ENCODE measurements around the gene CCNYL1.
"Not testable (repeated sequence)": the region's sequence is repeated elsewhere in the genome, so short reads cannot be mapped to it uniquely, and the experiment has no call there.

Gene CCNYL1

GRCh38 chr2:207750876-207751275, 39.4 kb downstream of the CCNYL1 start:
- no peaks in the 10 kb centered on the region for H3K4me1 ChIP-seq (ENCODE audit: control insufficient read depth, insufficient read depth, low read length)
- 94 to 100% methylated on average over 1 to 2 of the region's 2 CpGs for WGBS, 2 experiments
- H3K27ac ChIP-seq (ENCODE audit: insufficient read depth, low read depth, low read length, poor library complexity, severe bottlenecking) = no peak overlapping the region
- no peak overlapping the region for H3K4me3 ChIP-seq (ENCODE audit: insufficient read depth, low read depth, low read length)
- H3K27me3 ChIP-seq (ENCODE audit: control insufficient read depth, insufficient read depth, low read length, poor library complexity, severe bottlenecking) = no peaks in the 10 kb centered on the region
- peaks cover 5% of the 10 kb centered on the region for H3K36me3 ChIP-seq (ENCODE audit: control insufficient read depth, insufficient read depth, low read length)
- H3K9me3 ChIP-seq (ENCODE audit: control insufficient read depth, low read length) = no peaks in the 10 kb centered on the region

- 67 to 100% methylated on average over 1 to 2 of the region's 2 CpGs for WGBS, 2 experiments
Observed at GRCh38 chr2:207753688-207754087, 42.2 kb downstream of the CCNYL1 start.

GRCh38 chr2:207754498-207755383, 43.3 kb downstream of the CCNYL1 start:
- Histone ChIP-seq H3K27me3 (ENCODE audit: control insufficient read depth, insufficient read depth, low read length, poor library complexity, severe bottlenecking) (no peaks in the 10 kb centered on the region), H3K9me3 (ENCODE audit: control insufficient read depth, low read length) (no peaks in the 10 kb centered on the region), H3K4me3 (ENCODE audit: insufficient read depth, low read depth, low read length) (no peak overlapping the region), H3K27ac (ENCODE audit: insufficient read depth, low read depth, low read length, poor library complexity, severe bottlenecking) (no peak overlapping the region), H3K4me1 (ENCODE audit: control insufficient read depth, insufficient read depth, low read length) (no peaks in the 10 kb centered on the region), H3K36me3 (ENCODE audit: control insufficient read depth, insufficient read depth, low read length) (peaks cover 5% of the 10 kb centered on the region)
- 93 to 96% methylated on average over 6 of the region's 6 CpGs for WGBS, 2 experiments

More at GRCh38 chr2:207753688-207754087, 42.2 kb downstream of the CCNYL1 start:
- H3K36me3 ChIP-seq (ENCODE audit: control insufficient read depth, insufficient read depth, low read length); H3K27me3 ChIP-seq (ENCODE audit: control insufficient read depth, insufficient read depth, low read length, poor library complexity, severe bottlenecking); H3K9me3 ChIP-seq (ENCODE audit: control insufficient read depth, low read length); H3K27ac ChIP-seq (ENCODE audit: insufficient read depth, low read depth, low read length, poor library complexity, severe bottlenecking); H3K4me3 ChIP-seq (ENCODE audit: insufficient read depth, low read depth, low read length); H3K4me1 ChIP-seq (ENCODE audit: control insufficient read depth, insufficient read depth, low read length): not testable (repeated sequence)

- Histone ChIP-seq H3K4me3 (ENCODE audit: insufficient read depth, low read depth, low read length) (no peak overlapping the region), H3K36me3 (ENCODE audit: control insufficient read depth, insufficient read depth, low read length) (no peaks in the 10 kb centered on the region), H3K9me3 (ENCODE audit: control insufficient read depth, low read length) (no peaks in the 10 kb centered on the region), H3K27me3 (ENCODE audit: control insufficient read depth, insufficient read depth, low read length, poor library complexity, severe bottlenecking) (no peaks in the 10 kb centered on the region), H3K27ac (ENCODE audit: insufficient read depth, low read depth, low read length, poor library complexity, severe bottlenecking) (no peak overlapping the region), H3K4me1 (ENCODE audit: control insufficient read depth, insufficient read depth, low read length) (peaks cover 11% of the 10 kb centered on the region)
Observed at GRCh38 chr2:207758025-207758424, 46.6 kb downstream of the CCNYL1 start.

GRCh38 chr2:207759890-207760289, 48.5 kb downstream of the CCNYL1 start:
- Histone ChIP-seq H3K9me3 (ENCODE audit: control insufficient read depth, low read length) (no peaks in the 10 kb centered on the region), H3K4me1 (ENCODE audit: control insufficient read depth, insufficient read depth, low read length) (peaks cover 30% of the 10 kb centered on the region), H3K36me3 (ENCODE audit: control insufficient read depth, insufficient read depth, low read length) (no peaks in the 10 kb centered on the region), H3K27me3 (ENCODE audit: control insufficient read depth, insufficient read depth, low read length, poor library complexity, severe bottlenecking) (no peaks in the 10 kb centered on the region), H3K27ac (ENCODE audit: insufficient read depth, low read depth, low read length, poor library complexity, severe bottlenecking) (no peak overlapping the region), H3K4me3 (ENCODE audit: insufficient read depth, low read depth, low read length) (no peak overlapping the region)
- 85 to 91% methylated on average over 2 of the region's 2 CpGs for WGBS, 2 experiments

GRCh38 chr2:207760453-207760852, 49.0 kb downstream of the CCNYL1 start:
- H3K4me3 ChIP-seq (ENCODE audit: insufficient read depth, low read depth, low read length) = no peak overlapping the region
- peaks cover 35% of the 10 kb centered on the region for H3K4me1 ChIP-seq (ENCODE audit: control insufficient read depth, insufficient read depth, low read length)
- no peak overlapping the region for H3K27ac ChIP-seq (ENCODE audit: insufficient read depth, low read depth, low read length, poor library complexity, severe bottlenecking)
- H3K27me3 ChIP-seq (ENCODE audit: control insufficient read depth, insufficient read depth, low read length, poor library complexity, severe bottlenecking) = no peaks in the 10 kb centered on the region
- H3K36me3 ChIP-seq (ENCODE audit: control insufficient read depth, insufficient read depth, low read length) = no peaks in the 10 kb centered on the region
- no peaks in the 10 kb centered on the region for H3K9me3 ChIP-seq (ENCODE audit: control insufficient read depth, low read length)
- 92 to 98% methylated on average over 2 of the region's 2 CpGs for WGBS, 2 experiments

GRCh38 chr2:207761426-207761825, 50.0 kb downstream of the CCNYL1 start:
- WGBS, 2 experiments = 91 to 93% methylated on average over 3 of the region's 3 CpGs
- not testable (repeated sequence) for H3K27me3 ChIP-seq (ENCODE audit: control insufficient read depth, insufficient read depth, low read length, poor library complexity, severe bottlenecking); H3K36me3 ChIP-seq (ENCODE audit: control insufficient read depth, insufficient read depth, low read length); H3K9me3 ChIP-seq (ENCODE audit: control insufficient read depth, low read length); H3K27ac ChIP-seq (ENCODE audit: insufficient read depth, low read depth, low read length, poor library complexity, severe bottlenecking); H3K4me3 ChIP-seq (ENCODE audit: insufficient read depth, low read depth, low read length)
- peaks cover 42% of the 10 kb centered on the region for H3K4me1 ChIP-seq (ENCODE audit: control insufficient read depth, insufficient read depth, low read length)

- 91 to 95% methylated on average over 6 to 8 of the region's 8 CpGs for WGBS, 2 experiments
- H3K36me3 ChIP-seq (ENCODE audit: control insufficient read depth, insufficient read depth, low read length) = no peaks in the 10 kb centered on the region
- no peak overlapping the region for H3K4me3 ChIP-seq (ENCODE audit: insufficient read depth, low read depth, low read length)
- no peaks in the 10 kb centered on the region for H3K9me3 ChIP-seq (ENCODE audit: control insufficient read depth, low read length)
- peaks cover 42% of the 10 kb centered on the region for H3K4me1 ChIP-seq (ENCODE audit: control insufficient read depth, insufficient read depth, low read length)
- H3K27ac ChIP-seq (ENCODE audit: insufficient read depth, low read depth, low read length, poor library complexity, severe bottlenecking) = no peak overlapping the region
- peaks cover 9% of the 10 kb centered on the region for H3K27me3 ChIP-seq (ENCODE audit: control insufficient read depth, insufficient read depth, low read length, poor library complexity, severe bottlenecking)
Observed at GRCh38 chr2:207762146-207762545, 50.7 kb downstream of the CCNYL1 start.

- no peak overlapping the region for H3K4me3 ChIP-seq (ENCODE audit: insufficient read depth, low read depth, low read length)
- 66 to 67% methylated on average over 8 of the region's 8 CpGs for WGBS, 2 experiments
- H3K36me3 ChIP-seq (ENCODE audit: control insufficient read depth, insufficient read depth, low read length) = no peaks in the 10 kb centered on the region
- peaks cover 22% of the 10 kb centered on the region for H3K27me3 ChIP-seq (ENCODE audit: control insufficient read depth, insufficient read depth, low read length, poor library complexity, severe bottlenecking)
- peaks cover 42% of the 10 kb centered on the region for H3K4me1 ChIP-seq (ENCODE audit: control insufficient read depth, insufficient read depth, low read length)
- no peak overlapping the region for H3K27ac ChIP-seq (ENCODE audit: insufficient read depth, low read depth, low read length, poor library complexity, severe bottlenecking)
- H3K9me3 ChIP-seq (ENCODE audit: control insufficient read depth, low read length) = no peaks in the 10 kb centered on the region
Observed at GRCh38 chr2:207763303-207763917, 52.0 kb downstream of the CCNYL1 start.

- Histone ChIP-seq H3K9me3 (ENCODE audit: control insufficient read depth, low read length) (no peaks in the 10 kb centered on the region), H3K4me1 (ENCODE audit: control insufficient read depth, insufficient read depth, low read length) (peaks cover 45% of the 10 kb centered on the region), H3K27ac (ENCODE audit: insufficient read depth, low read depth, low read length, poor library complexity, severe bottlenecking) (no peak overlapping the region), H3K36me3 (ENCODE audit: control insufficient read depth, insufficient read depth, low read length) (no peaks in the 10 kb centered on the region), H3K27me3 (ENCODE audit: control insufficient read depth, insufficient read depth, low read length, poor library complexity, severe bottlenecking) (peaks cover 29% of the 10 kb centered on the region), H3K4me3 (ENCODE audit: insufficient read depth, low read depth, low read length) (no peak overlapping the region)
- WGBS, 2 experiments = 33% methylated on average over 1 of the region's 1 CpG; no CpG with 5 or more reads in 1 of the 2 experiments
Observed at GRCh38 chr2:207764096-207764630, 52.7 kb downstream of the CCNYL1 start.
